Large intestine (tissue), 3 donors: ENCODE measurements around the gene SELENOT. TPM values are rescaled to one million over a fixed set of nuclear protein-coding genes. Genes with fewer than 3 reads are reported as not detected.

Experiments
- DNase-seq, 2 donors: peaks; one replicate each; pipeline versions ENCODE4 v3.0.0 to v3.0.0-alpha.2; 2013
- H3K27ac ChIP-seq: one replicate; pipeline ENCODE4 v1.5.1; 2013; ENCODE audit warnings: low read length
- H3K27me3 ChIP-seq: 2 replicates; pipeline ENCODE4 v1.6.1; 2013; ENCODE audit warnings: low read length; ENCODE audit not compliant: control insufficient read depth, insufficient read depth
- H3K36me3 ChIP-seq: 2 replicates; pipeline ENCODE4 v1.6.1; 2013; ENCODE audit warnings: low read length; ENCODE audit not compliant: control insufficient read depth, insufficient read depth
- H3K4me1 ChIP-seq: one replicate; pipeline ENCODE4 v1.6.1; 2013; ENCODE audit warnings: low read length; ENCODE audit not compliant: control insufficient read depth, insufficient read depth
- H3K4me3 ChIP-seq: one replicate; pipeline ENCODE4 v1.5.1; 2013; ENCODE audit warnings: low read length
- H3K9me3 ChIP-seq: one replicate; pipeline ENCODE4 v1.6.1; 2013; ENCODE audit warnings: mild to moderate bottlenecking, low read depth, low read length, moderate library complexity; ENCODE audit not compliant: control insufficient read depth
- WGBS: methylation state at CpG from one replicate; pipeline ENCODE4 v1.1.5; 2013; ENCODE audit warnings: low lambda C conversion rate; ENCODE audit not compliant: insufficient coverage; 5-methylcytosine and 5-hydroxymethylcytosine counted together
- polyA plus RNA-seq: library from polyadenylated mRNA; unstranded; fragments of 120-200 nt; gene quantifications from one replicate; pipeline ENCODE4 v1.2.1, GENCODE V29; 2013

SELENOT gene
- polyA plus RNA-seq, 1 donor: 79.3 TPM

DNA sequence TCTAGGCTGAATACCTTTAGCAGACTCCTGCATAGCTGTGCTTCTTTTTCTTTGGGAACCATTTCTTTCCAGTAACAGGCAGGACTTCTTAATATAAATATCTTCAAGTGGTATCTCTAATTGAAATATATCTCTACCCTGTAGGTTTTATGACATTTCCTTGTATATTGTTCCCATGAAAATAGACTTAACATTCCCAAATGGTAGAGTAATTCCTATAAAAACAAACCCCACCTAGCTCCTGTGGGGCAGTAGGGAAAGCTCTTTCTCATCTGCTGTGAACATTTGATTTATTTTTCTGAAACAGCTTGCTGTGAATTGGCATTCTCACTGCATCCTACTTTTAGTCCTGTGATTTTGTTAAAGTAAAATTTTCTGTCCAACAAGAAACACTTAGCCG, 20.8 kb downstream of the SELENOT start:
- Histone ChIP-seq H3K27me3 (no peaks in the 10 kb centered on the region), H3K36me3 (peaks cover 24% of the 10 kb centered on the region), H3K4me3 (no peak overlapping the region), H3K9me3 (no peaks in the 10 kb centered on the region), H3K4me1 (no peaks in the 10 kb centered on the region), H3K27ac (no peak overlapping the region)
- no peak for DNase-seq
- no CpG with 5 or more reads among the region's 1 CpG for WGBS

DNA sequence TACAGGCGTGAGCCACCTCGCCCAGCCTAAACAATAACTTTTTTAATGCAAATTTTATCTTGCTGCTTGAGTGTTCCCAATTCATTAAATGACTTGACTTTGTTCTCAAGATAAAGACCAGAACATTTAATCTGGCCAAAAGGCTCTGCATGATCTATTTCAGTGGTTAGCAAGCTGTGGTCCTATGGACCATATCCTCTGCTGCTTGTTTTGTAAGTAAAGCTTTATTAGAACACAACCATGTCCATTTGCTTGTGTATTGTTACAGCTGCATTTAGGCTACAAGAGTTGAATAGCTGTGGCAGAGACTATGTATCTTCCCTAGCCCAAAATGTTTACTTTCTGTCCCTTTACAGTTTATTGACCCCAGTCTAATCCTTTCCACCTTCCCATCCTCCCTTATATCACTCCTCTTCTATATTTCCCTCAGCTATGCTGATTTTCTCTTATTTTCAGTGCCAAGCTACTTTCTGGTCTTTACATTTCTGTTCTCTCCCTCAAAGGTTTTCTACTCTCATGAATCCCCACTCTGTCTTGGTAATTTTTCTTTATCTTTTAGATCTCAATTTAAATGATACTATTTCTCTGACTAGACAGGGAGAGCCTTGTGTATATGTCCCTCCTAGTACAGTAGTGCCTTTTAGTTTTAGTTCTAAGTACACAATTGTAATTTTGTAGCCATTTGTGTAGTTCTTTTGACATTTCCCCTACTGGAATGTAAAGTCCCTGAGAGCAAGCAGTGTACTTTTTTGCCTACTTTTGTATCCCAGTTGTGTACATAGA, 23.2 kb downstream of the SELENOT start:
- H3K27me3 ChIP-seq: no peaks in the 10 kb centered on the region
- H3K4me3 ChIP-seq: no peak overlapping the region
- H3K36me3 ChIP-seq: peaks cover 26% of the 10 kb centered on the region
- DNase-seq: no peak
- no peaks in the 10 kb centered on the region for H3K4me1 ChIP-seq
- no CpG with 5 or more reads among the region's 2 CpGs for WGBS
- H3K9me3 ChIP-seq: no peaks in the 10 kb centered on the region
- no peak overlapping the region for H3K27ac ChIP-seq

DNA sequence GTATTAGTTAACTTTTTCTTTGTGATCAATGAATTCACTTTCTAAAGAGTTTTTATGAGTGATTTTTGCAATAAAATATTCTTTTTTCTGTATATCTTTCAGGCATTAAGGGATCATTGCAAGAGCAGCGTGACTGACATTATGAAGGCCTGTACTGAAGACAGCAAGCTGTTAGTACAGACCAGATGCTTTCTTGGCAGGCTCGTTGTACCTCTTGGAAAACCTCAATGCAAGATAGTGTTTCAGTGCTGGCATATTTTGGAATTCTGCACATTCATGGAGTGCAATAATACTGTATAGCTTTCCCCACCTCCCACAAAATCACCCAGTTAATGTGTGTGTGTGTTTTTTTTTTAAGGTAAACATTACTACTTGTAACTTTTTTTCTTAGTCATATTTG, 24.4 kb downstream of the SELENOT start:
- peaks cover 26% of the 10 kb centered on the region for H3K36me3 ChIP-seq

DNA sequence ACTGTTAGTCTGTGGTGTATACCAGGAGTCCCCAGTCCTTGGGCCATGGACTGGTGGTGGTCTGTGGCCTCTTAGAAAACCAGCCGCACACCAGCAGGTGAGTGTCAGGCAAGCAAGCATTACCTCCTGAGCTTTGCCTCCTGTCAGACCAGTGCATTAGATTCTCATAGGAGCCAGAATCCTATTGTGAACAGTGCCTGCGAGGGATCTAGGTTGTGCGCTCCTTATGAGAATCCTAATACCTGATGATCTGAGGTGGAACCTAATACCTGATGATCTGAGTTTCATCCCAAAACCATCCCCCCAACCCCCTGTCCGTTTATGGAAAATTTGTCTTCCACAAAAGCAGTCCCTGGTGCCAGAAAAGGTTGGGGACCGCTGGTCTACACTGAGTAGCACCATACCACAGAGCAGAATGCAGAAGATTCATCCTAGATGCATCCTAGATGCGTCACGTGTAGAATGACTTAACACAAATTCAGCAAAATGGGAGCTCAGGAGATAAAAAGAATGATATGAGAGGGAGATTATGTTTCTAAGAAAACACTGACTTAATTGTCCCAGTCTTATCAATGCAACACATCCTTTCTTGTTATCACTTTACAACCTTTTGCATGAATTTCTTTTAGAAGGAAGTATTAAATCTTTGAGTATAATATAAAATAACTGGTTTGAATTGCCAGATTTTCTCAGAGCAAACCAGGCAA, 28.5 kb downstream of the SELENOT start:
- no peak for DNase-seq
- H3K4me1 ChIP-seq: no peaks in the 10 kb centered on the region
- H3K4me3 ChIP-seq: no peak overlapping the region
- H3K27me3 ChIP-seq: no peaks in the 10 kb centered on the region
- peaks cover 13% of the 10 kb centered on the region for H3K36me3 ChIP-seq
- WGBS: no CpG with 5 or more reads among the region's 7 CpGs
- no peak overlapping the region for H3K27ac ChIP-seq
- no peaks in the 10 kb centered on the region for H3K9me3 ChIP-seq

More for the DNA sequence above, 24.4 kb downstream of the SELENOT start:
- Histone ChIP-seq H3K4me1 (no peaks in the 10 kb centered on the region), H3K27me3 (no peaks in the 10 kb centered on the region), H3K27ac (no peak overlapping the region), H3K4me3 (no peak overlapping the region), H3K9me3 (no peaks in the 10 kb centered on the region)
- no peak for DNase-seq
- no CpG with 5 or more reads among the region's 2 CpGs for WGBS

DNA sequence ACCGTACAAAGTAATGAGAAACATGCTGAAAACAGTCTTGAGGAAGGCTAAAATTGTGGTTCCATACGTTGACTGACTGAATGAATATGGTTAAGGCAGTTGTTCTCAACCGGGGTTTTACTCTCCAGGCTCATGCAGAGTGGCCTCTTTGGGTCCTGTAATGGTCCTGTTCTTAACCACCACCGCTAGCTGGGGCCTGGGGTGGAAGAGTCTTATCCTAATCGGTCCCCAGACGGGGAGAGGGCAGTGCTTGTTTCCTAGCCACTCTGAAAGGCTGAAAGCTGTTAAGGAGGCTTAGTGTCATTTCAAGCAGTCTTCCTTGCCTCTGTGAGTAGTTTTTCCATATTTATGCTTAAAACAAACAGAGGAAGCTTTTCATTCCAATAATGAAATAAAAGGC, 32.0 kb downstream of the SELENOT start:
- no peak overlapping the region for H3K27ac ChIP-seq
- WGBS: no CpG with 5 or more reads among the region's 6 CpGs

DNA sequence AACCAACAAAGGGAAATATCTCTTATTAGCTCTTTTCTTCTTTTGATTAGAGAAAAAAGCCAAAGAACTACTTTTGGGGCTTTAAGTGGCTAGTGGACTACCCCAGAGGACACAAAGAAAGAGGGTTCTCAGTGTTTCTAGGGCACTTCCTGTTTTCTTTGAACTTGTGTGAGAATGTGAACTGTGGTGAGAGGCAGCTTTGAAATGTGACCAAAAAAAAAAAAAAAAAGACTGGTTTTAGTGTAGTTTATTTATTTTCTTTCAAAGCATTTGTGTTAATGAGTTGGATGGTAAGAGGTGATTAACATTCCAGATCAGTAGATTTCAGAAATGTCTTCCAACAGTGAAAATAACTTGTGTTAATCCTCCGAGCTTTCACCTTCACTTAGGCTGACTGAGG, 32.4 kb downstream of the SELENOT start:
- Histone ChIP-seq H3K27me3 (no peaks in the 10 kb centered on the region), H3K9me3 (no peaks in the 10 kb centered on the region), H3K4me1 (no peaks in the 10 kb centered on the region), H3K36me3 (peaks cover 2% of the 10 kb centered on the region), H3K27ac (no peak overlapping the region), H3K4me3 (no peak overlapping the region)
- WGBS: no CpG with 5 or more reads among the region's 1 CpG
- no peak for DNase-seq

More for the DNA sequence above, 32.0 kb downstream of the SELENOT start:
- no peaks in the 10 kb centered on the region for H3K4me1 ChIP-seq
- peaks cover 4% of the 10 kb centered on the region for H3K36me3 ChIP-seq
- no peak overlapping the region for H3K4me3 ChIP-seq
- no peaks in the 10 kb centered on the region for H3K27me3 ChIP-seq
- no peaks in the 10 kb centered on the region for H3K9me3 ChIP-seq
- no peak for DNase-seq

DNA sequence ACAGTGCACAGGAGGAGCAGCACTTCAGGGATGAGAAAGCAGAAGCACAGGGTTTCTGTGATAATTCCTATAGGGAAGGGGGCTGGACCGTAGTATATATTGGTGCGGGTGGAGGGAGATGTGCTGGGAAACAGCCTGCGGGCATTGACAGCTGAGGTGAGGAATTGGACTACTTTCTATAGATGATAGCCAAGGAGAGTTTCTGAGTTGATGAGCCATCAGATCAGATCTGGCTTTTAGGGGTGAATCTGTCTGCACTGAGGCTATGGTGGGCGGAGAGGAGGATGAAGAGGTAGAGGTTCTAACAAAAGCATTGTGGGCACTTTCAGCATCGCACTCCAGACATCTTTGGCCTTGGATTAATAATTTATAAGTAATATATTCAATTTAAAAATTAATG, 33.1 kb downstream of the SELENOT start:
- no peak overlapping the region for H3K27ac ChIP-seq
- no peaks in the 10 kb centered on the region for H3K4me1 ChIP-seq
- H3K36me3 ChIP-seq: no peaks in the 10 kb centered on the region
- 90% methylated on average over 2 of the region's 5 CpGs for WGBS
- H3K4me3 ChIP-seq: no peak overlapping the region
- no peak for DNase-seq
- no peaks in the 10 kb centered on the region for H3K9me3 ChIP-seq
- no peaks in the 10 kb centered on the region for H3K27me3 ChIP-seq

DNA sequence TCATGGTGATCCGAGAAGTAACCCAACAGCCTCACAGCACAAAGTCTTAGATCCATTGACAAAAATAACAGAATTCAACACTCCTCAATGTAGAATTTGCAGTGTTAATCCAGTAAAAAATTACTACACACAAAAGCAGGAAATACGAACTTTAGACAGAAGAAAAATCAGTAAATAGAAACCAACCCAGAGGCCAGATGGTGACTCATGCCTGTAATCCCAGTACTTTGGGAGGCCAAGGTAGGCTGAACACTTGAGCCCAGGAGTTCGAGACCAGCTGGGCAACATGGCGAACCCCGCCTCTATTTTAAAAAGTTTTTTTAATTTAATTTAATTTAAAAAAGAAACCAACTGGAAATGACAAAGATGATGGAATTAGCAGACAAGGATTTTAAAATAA, 36.1 kb downstream of the SELENOT start:
- WGBS: 100% methylated on average over 1 of the region's 5 CpGs
- Histone ChIP-seq H3K4me1 (no peaks in the 10 kb centered on the region), H3K27me3 (no peaks in the 10 kb centered on the region), H3K36me3 (no peaks in the 10 kb centered on the region), H3K27ac (no peak overlapping the region), H3K4me3 (no peak overlapping the region), H3K9me3 (no peaks in the 10 kb centered on the region)
- DNase-seq: no peak

DNA sequence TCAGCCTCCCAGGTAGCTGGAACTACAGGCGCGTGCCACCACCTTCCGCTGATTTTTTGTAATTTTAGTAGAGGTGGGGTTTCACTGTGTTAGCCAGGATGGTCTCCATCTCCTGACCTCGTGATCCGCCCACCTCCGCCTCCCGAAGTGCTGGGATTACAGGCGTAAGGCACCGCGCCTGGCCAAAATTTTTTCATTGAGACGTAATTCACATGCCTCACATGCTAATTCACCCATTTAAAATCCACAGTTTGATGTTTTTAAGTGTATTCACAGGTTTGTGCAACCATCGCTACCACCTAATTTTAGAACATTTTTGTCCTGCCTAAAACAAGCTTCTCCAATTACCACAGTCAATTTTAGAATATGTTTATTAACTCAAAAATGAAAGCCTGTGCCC, 37.1 kb downstream of the SELENOT start:
- no peaks in the 10 kb centered on the region for H3K9me3 ChIP-seq
- no peak for DNase-seq
- WGBS: no CpG with 5 or more reads among the region's 12 CpGs
- H3K36me3 ChIP-seq: no peaks in the 10 kb centered on the region
- no peak overlapping the region for H3K27ac ChIP-seq
- H3K4me3 ChIP-seq: no peak overlapping the region
- no peaks in the 10 kb centered on the region for H3K4me1 ChIP-seq
- no peaks in the 10 kb centered on the region for H3K27me3 ChIP-seq

DNA sequence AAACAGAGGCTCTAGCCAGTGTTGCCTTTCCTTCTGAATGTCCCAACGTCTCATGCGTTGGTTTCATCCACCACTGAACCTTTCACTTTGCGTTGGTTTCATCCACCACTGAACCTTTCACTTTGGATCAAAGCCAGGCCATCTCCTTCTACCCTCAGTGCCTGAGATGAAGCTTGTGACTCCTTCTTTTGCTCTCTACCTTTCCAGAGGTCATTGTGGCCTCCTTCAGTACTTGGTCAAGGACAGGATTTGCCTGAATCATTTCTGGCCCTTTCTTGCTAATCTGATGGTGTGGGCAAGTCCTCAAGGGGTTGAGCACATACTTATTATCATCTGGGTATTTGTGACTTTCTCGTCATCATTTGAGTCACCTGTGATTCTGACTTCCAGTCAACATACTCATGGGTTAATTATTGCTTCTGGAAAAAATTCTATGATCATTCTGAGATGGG, 50.0 kb downstream of the SELENOT start:
- no peaks in the 10 kb centered on the region for H3K36me3 ChIP-seq
- whole genome bisulfite sequencing: 83% methylated on average over 2 of the region's 4 CpGs
- no peak overlapping the region for H3K27ac ChIP-seq
- no peaks in the 10 kb centered on the region for H3K4me1 ChIP-seq
- no peaks in the 10 kb centered on the region for H3K27me3 ChIP-seq
- no peak for DNase-seq
- H3K9me3 ChIP-seq: no peaks in the 10 kb centered on the region
- no peak overlapping the region for H3K4me3 ChIP-seq
